Hepatocyte (in vitro differentiated cells): ENCODE data around the gene SLC7A4. TPM values are rescaled to one million over a fixed set of nuclear protein-coding genes. Genes with fewer than 3 reads are reported as not detected.
A peak's percentile ranks its signal among the peaks of the same experiment; 100 is the strongest.
"Not testable (repeated sequence)": the region's sequence is repeated elsewhere in the genome, so short reads cannot be mapped to it uniquely, and the experiment has no call there.

ENCODE experiments used
- DNase-seq: peaks from one replicate; pipeline ENCODE4 v3.0.0-alpha.2; 2016; ENCODE audit warnings: low spot score
- H2AFZ ChIP-seq: fragments of 200-600 bp; sonication (generic); 2 replicates; pipeline ENCODE4 v1.6.0; 2016; ENCODE audit warnings: antibody characterized with exemption, mild to moderate bottlenecking
- H3K27ac ChIP-seq: fragments of 200-600 bp; sonication (generic); 2 replicates; pipeline ENCODE4 v1.5.1; 2016; ENCODE audit warnings: mild to moderate bottlenecking
- H3K27me3 ChIP-seq: fragments of 200-600 bp; sonication (generic); 2 replicates; pipeline ENCODE4 v1.6.1; 2016
- H3K36me3 ChIP-seq: fragments of 200-600 bp; sonication (generic); replicated peaks from 2 replicates; pipeline ENCODE4 v1.5.1; 2016; ENCODE audit warnings: low read depth; ENCODE audit not compliant: insufficient read depth
- H3K4me1 ChIP-seq: fragments of 200-600 bp; sonication (generic); 2 replicates; pipeline ENCODE4 v1.5.1; 2016; ENCODE audit warnings: mild to moderate bottlenecking, moderate library complexity; ENCODE audit not compliant: insufficient read depth
- H3K4me2 ChIP-seq: fragments of 200-600 bp; sonication (generic); 2 replicates; pipeline ENCODE4 v1.6.0; 2016
- H3K4me3 ChIP-seq: fragments of 200-600 bp; sonication (generic); 2 replicates; pipeline ENCODE4 v1.5.1; 2016; ENCODE audit warnings: mild to moderate bottlenecking
- H3K79me2 ChIP-seq: fragments of 200-600 bp; sonication (generic); 2 replicates; pipeline ENCODE4 v1.6.0; 2017; ENCODE audit warnings: mild to moderate bottlenecking
- H3K9me2 ChIP-seq: fragments of 200-600 bp; sonication (generic); replicated peaks from 2 replicates; pipeline ENCODE4 v1.6.0; 2017; ENCODE audit warnings: mild to moderate bottlenecking; ENCODE audit not compliant: insufficient read depth
- H3K9me3 ChIP-seq: fragments of 200-600 bp; sonication (generic); 2 replicates; pipeline ENCODE4 v1.5.1; 2016; ENCODE audit warnings: low read depth, mild to moderate bottlenecking
- H4K20me1 ChIP-seq: fragments of 200-600 bp; sonication (generic); 2 replicates; pipeline ENCODE4 v1.6.0; 2016; ENCODE audit warnings: mild to moderate bottlenecking; ENCODE audit not compliant: insufficient read depth, poor library complexity, severe bottlenecking
- EZH2 ChIP-seq: fragments of 200-600 bp; sonication (generic); IDR thresholded peaks from 2 replicates; pipeline ENCODE4 v1.6.1; 2016; ENCODE audit warnings: antibody characterized with exemption, mild to moderate bottlenecking, borderline replicate concordance
- EZH2phosphoT487 ChIP-seq: fragments of 200-600 bp; sonication (generic); IDR thresholded peaks from one replicate; pipeline ENCODE4 v1.6.1; 2018; ENCODE audit warnings: antibody characterized with exemption, mild to moderate bottlenecking, low read depth, moderate library complexity; ENCODE audit not compliant: unreplicated experiment, severe bottlenecking
- WGBS: methylation state at CpG from one replicate; pipeline ENCODE4 v1.1.6; 2016; ENCODE audit warnings: low lambda C conversion rate; ENCODE audit errors: missing lambda C conversion rate; 5-methylcytosine and 5-hydroxymethylcytosine counted together
- polyA plus RNA-seq: library from polyadenylated mRNA; unstranded; fragments of >200 nt; fragmentation: Nextera tagmentation; extraction: Ambion mirVana; gene quantifications from 2 replicates; pipeline ENCODE4 v1.2.1, GENCODE V29; 2016
- total RNA-seq: library from RNA; depleted of rRNA; stranded (reverse); fragments of >200 nt; gene quantifications from 2 replicates; pipeline ENCODE4 v1.2.3, GENCODE V29; 2014
- TF ChIP-seq, protein P1 (sequence below): fragments of 200-600 bp; sonication (generic); IDR thresholded peaks from 2 replicates; pipeline ENCODE4 v1.5.1; 2016; ENCODE audit warnings: antibody characterized with exemption, mild to moderate bottlenecking; ENCODE audit not compliant: poor library complexity

SLC7A4 gene
- total and polyA plus RNA-seq, 2 experiments from 2014 or later: 140 to 494 TPM

DNA sequence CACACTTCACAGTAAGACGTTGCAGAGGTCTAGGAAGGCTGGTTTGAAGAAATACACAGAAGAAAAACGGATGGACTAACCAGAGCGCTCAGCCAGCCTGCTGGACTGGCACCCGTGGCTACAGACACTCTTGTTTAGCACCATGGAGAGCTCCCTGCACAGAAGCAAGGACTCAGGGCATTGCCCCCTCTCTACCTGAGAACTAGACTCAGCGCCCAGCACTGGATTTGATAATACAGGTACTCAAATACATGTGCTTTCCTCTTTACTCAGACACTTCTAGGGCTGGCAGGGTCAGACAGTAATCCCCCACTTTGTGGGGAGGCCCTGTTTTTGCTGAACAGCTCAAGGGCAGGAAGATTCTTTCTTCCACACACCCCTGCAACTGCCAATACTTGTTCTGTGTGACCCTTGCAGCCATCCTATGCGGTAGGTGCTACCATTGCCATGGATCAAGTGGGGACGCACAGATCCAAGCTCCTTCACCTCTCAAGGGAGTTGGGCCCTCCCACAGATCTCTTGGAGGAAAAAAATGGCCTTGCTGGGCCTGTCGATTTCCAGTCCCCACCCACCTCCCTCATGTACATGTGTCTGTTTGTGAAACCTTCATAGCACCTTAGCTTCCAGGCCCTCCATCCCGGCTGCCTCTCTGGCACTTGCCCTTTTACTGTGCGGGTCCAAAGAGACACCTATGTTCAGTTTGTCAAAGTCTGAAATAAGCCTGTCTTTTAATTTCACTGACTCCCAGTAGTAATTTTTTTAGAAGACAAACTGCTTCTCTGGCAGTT, 22.5 kb downstream of the SLC7A4 start:
- 57% methylated on average over 10 of the region's 10 CpGs for WGBS

DNA sequence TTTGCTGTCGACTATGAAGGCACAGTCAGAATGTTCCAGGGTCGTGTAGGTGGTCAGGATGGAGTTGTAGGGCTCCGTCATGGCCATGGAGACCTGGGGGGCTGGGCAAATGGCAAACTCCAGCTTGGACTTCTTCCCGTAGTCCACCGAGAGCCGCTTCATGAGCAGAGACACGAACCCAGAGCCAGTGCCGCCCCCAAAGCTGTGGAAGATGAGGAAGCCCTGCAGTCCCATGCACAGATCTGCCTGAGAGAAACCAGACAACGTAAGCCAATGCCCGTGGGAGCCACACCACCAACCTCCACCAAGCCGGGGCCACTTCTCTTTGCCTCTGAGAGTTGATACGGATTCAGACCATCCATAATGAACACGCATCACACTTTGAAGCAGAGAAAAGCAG, 23.2 kb downstream of the SLC7A4 start:
- H3K4me1 ChIP-seq, H2AFZ ChIP-seq, H3K9me2 ChIP-seq, H3K27ac ChIP-seq, H3K36me3 ChIP-seq, H3K4me3 ChIP-seq, H3K9me3 ChIP-seq, H4K20me1 ChIP-seq, H3K79me2 ChIP-seq, DNase-seq, H3K4me2 ChIP-seq, H3K27me3 ChIP-seq: not testable (repeated sequence)
- 92% methylated on average over 11 of the region's 13 CpGs for WGBS

More for the DNA sequence above, 22.5 kb downstream of the SLC7A4 start:
- H3K27ac ChIP-seq: no peak overlapping the region
- no peaks in the 10 kb centered on the region for H4K20me1 ChIP-seq
- peak; percentile 88 for DNase-seq
- H3K9me2 ChIP-seq: no peaks in the 10 kb centered on the region
- H3K4me2 ChIP-seq: no peak overlapping the region
- no peak overlapping the region for H2AFZ ChIP-seq
- H3K4me1 ChIP-seq: peaks cover 6% of the 10 kb centered on the region
- H3K27me3 ChIP-seq: no peaks in the 10 kb centered on the region
- no peaks in the 10 kb centered on the region for H3K79me2 ChIP-seq
- no peak overlapping the region for H3K4me3 ChIP-seq
- TF ChIP-seq EZH2phosphoT487: no peak
- TF ChIP-seq, protein P1, sequence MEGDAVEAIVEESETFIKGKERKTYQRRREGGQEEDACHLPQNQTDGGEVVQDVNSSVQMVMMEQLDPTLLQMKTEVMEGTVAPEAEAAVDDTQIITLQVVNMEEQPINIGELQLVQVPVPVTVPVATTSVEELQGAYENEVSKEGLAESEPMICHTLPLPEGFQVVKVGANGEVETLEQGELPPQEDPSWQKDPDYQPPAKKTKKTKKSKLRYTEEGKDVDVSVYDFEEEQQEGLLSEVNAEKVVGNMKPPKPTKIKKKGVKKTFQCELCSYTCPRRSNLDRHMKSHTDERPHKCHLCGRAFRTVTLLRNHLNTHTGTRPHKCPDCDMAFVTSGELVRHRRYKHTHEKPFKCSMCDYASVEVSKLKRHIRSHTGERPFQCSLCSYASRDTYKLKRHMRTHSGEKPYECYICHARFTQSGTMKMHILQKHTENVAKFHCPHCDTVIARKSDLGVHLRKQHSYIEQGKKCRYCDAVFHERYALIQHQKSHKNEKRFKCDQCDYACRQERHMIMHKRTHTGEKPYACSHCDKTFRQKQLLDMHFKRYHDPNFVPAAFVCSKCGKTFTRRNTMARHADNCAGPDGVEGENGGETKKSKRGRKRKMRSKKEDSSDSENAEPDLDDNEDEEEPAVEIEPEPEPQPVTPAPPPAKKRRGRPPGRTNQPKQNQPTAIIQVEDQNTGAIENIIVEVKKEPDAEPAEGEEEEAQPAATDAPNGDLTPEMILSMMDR: no peak
- no peak for TF ChIP-seq EZH2
- no peaks in the 10 kb centered on the region for H3K9me3 ChIP-seq
- H3K36me3 ChIP-seq: no peaks in the 10 kb centered on the region

- H3K4me2 ChIP-seq: peak overlapping the region; percentile 98
- no peaks in the 10 kb centered on the region for H4K20me1 ChIP-seq
- no peak overlapping the region for H2AFZ ChIP-seq
- no peak for DNase-seq
- H3K4me3 ChIP-seq: no peak overlapping the region
- H3K9me3 ChIP-seq: no peaks in the 10 kb centered on the region
- no peaks in the 10 kb centered on the region for H3K9me2 ChIP-seq
- 89% methylated on average over 4 of the region's 4 CpGs for WGBS
- peaks cover 21% of the 10 kb centered on the region for H3K4me1 ChIP-seq
- H3K36me3 ChIP-seq: no peaks in the 10 kb centered on the region
- H3K79me2 ChIP-seq: peaks cover 33% of the 10 kb centered on the region
- H3K27me3 ChIP-seq: no peaks in the 10 kb centered on the region
- TF ChIP-seq, protein P1: no peak
- no peak for TF ChIP-seq EZH2
- TF ChIP-seq EZH2phosphoT487: no peak
- peak overlapping the region; percentile 99 for H3K27ac ChIP-seq
These were observed 28.6 kb downstream of the SLC7A4 start for GRCh38 chr22:21003782-21004181.

GRCh38 chr22:21001601-21002325, 30.6 kb downstream of the SLC7A4 start, which contains the start of gene THAP7:
THAP7 (minus strand) TSS chr22:21002118; CDS start chr22:21001911, 207 bp downstream.
- no peaks in the 10 kb centered on the region for H3K9me2 ChIP-seq
- no peaks in the 10 kb centered on the region for H4K20me1 ChIP-seq
- under 1% methylated on average over 81 of the region's 83 CpGs for WGBS
- peaks cover 33% of the 10 kb centered on the region for H3K79me2 ChIP-seq
- peak within 1 kb of the TSS; percentile 99 for H3K27ac ChIP-seq
- peak within 1 kb of the TSS; percentile 72 for H3K4me3 ChIP-seq
- H3K4me2 ChIP-seq: peak within 1 kb of the TSS; percentile 98
- peak within 1 kb of the TSS; percentile 75 for H2AFZ ChIP-seq
- no peaks in the 10 kb centered on the region for H3K36me3 ChIP-seq
- no peaks in the 10 kb centered on the region for H3K9me3 ChIP-seq
- TF ChIP-seq, protein P1: no peak
- TF ChIP-seq EZH2 (no peak), EZH2phosphoT487 (no peak)
- DNase-seq: peak; percentile 98
- H3K4me1 ChIP-seq: peaks cover 21% of the 10 kb centered on the region
- no peaks in the 10 kb centered on the region for H3K27me3 ChIP-seq
